Islet of Langerhans (tissue), 1 donor: Measurements from ENCODE around the gene NKAIN4.
"Not testable (repeated sequence)": the region's sequence is repeated elsewhere in the genome, so short reads cannot be mapped to it uniquely, and the experiment has no call there.

Experiments used
- FAIRE-seq: peaks from one replicate; lab custom pipeline; 2011; peaks lifted over from hg19 to GRCh38; lab: Jason Lieb, UNC

Gene NKAIN4

DNA sequence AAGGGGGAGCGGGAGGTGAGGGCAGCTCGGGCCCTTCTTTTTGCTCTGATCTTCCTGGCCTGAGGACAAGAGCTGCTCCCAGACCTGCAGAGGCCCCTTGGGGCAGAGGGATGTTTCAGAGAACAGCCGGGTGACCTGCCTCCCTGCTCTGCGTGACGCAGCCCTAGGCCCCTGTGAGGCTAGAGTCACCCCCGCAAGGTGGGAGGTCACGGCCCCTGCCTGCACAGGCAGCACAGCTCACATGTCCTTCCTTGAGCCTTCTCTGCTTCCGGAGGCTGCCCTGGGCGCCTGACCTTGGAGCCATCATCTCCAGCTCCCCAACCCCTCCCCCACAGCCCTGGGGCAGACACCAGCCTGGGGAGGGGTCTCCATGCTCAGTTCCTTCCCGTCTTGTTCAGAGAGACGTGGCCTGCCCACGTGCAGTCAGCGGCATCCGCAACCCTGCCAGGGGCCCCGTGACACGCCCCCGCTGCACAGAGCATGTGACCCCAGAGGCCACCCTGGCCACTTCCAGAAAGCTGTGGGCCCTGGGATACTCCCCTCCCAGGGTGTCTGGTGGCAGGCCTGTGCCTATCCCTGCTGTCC lies 18.8 kb downstream of the NKAIN4 start, which contains the start of gene BIRC7:
Gene BIRC7, plus strand, starts transcription at position 507 of the 585 bp plus-strand sequence. CDS start 192 bp downstream, outside the sequence.
- FAIRE-seq, result no peak

DNA sequence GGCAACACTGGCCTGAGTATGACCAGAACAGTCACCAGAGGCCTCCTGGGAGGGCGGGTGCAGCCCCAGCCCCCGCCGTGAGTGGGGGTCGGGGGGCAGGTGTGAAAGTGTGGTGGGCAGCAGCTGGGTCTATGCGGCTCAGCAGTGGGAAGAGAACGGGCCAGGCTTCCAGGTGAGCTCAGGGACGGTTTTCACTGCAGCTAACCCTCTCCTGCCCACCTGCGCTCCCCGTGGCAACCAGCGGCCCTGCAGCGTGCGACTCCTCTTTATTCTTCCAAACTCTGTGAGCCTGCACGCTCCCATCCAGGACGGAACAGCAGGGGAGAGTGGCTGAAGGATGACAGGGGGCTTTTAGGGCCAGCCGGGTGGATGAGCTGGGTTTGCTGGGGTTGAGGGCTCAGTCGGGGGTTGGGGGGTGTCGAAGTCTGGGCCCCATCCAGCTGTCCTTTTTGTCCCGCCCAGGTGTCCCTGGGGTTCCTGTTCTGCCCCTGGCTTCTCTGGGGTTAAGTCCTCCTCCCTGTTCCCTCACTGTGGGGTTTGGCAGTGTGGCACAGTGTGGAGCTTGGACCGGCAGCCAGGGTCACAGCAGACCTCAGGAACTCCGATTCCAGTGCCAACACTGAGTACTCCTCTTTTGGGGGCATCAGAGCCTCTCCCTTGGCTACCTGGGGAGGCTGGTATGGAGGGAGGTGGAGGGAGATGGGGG lies 19.4 kb downstream of the NKAIN4 start:
- no peak for FAIRE-seq

DNA sequence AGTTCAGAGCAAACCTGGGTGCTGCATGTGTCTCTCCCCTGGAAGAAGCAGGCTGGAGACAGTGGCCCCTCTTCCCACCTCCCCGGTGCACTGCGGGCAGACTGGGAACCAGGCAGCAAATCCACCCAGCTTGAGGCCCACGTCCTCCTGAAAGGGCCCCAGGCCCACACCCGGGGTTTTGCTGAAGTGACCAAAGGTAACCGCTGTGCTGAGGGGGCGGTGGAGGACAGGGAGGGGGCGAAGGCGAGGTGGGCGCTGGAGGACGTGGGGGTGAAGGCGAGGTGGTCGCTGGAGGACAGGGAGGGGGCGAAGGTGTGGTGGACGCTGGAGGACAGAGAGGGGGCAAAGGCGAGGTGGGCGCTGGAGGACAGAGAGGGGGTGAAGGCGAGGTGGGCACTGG lies 20.3 kb downstream of the NKAIN4 start:
- no peak for FAIRE-seq

DNA sequence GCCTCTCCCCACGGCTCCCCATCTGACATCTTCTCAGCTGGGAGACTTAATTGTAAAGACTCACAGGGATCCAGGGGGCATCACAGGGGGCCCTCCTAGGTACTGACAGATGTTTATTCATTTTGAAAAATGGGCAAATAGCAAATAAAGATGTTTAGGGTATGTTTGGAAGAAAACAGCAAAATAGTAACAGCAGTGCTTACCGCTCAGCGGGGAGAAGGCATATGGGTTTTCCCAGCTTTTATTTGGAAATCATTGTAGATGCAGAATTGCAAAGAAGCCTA lies 21.3 kb downstream of the NKAIN4 start:
- FAIRE-seq, result no peak

DNA sequence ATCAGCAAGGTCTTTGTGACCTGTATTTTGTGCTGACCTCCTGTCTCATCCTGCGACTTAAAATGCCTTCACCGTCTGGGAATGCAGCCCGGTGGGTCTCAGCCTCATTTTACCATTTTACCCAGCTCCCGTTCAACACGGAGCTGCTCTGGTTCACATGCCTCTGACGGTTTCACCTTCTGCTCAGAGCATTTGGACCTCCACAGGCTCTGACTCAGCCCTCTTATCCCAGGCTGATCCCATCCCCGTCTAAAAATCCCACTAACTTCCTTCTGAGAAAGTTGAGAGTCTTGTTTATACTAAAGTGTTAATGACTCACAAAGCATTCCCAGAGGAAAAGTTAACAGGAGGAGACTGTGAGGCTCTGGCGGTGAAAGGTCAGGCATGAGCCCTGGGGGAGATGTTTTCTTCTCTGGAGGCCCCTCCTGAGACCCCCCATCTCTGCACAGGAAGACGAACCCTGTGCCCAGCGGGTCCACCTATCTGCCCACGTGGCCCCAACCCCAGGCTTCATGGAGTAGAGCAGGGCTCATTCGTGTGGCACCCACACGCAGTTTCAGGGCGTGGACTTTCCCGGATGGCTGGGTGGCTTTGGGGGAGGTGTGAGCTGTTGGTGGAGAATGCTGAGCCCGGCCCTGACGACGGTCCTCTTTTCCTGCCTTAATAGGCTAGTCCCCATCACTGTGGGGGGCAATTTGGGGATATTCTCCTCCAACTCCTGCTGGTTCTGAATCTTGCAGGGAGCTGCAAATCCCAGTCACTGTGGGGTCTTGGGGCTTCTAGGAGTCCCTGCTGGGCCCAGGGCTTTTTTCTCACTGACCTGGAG lies 21.8 kb downstream of the NKAIN4 start:
- FAIRE-seq, result no peak

DNA sequence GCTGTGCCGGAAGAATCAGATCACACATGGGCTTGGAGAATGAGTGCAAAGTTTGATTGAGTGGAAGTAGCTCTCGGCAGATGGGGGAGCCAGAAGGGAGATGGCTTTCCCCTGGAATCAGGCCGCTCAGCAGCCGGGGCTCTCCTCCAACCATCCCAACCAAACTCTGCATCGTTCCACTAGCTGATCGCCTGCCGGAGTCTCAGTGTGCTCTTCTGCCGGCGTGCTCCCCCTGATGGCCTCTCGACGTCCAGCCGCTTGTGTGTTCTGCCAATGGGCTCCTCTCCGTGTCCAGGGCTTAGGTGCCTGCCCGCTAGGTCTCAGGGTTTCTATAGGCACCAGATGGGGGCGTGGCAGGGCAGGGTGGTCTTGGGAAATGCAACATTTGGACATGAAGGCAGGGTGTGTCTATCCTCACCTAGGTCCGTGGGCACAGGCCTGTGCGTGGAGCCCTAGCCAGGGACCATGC lies 23.4 kb downstream of the NKAIN4 start:
- no peak for FAIRE-seq

DNA sequence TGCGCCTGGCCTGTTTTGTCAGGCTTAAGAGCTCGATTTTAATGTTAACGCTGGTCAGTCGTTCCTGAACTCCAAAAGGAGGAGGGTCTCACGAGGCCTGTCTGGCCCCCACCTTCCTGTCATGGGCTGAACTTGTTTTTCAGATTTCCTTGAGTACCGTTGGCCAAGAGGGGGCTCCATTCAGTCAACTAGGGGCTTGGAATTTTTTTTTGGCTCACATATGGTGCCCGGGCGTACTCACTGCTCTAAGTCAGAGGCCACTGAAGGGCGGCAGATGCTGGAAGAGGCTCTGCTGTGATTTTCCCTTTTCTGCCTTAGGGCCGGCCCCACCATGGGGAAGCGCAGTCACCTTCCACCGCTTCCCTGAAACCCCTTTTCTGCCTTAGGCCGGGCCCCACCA lies 25.5 kb downstream of the NKAIN4 start:
- FAIRE-seq, result no peak

DNA sequence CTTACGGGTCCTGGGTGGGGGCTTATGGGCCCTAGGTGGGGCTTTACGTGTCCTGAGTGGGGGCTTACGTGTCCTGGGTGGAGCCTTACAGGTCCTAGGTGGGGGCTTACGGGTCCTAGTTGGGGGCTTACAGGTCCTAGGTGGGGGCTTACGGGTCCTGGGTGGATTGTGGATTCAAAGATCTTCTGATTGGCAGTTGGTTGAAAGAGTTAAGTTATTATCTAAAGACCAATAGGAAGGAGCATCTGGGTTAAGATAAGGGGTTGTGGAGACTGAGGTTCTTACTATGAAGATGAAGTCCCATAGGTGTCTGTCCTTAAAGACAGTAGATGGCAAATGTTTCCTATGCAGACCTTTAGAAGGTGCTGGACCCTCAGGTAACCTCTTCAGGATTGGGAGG lies 27.0 kb downstream of the NKAIN4 start:
- FAIRE-seq, result no peak

DNA sequence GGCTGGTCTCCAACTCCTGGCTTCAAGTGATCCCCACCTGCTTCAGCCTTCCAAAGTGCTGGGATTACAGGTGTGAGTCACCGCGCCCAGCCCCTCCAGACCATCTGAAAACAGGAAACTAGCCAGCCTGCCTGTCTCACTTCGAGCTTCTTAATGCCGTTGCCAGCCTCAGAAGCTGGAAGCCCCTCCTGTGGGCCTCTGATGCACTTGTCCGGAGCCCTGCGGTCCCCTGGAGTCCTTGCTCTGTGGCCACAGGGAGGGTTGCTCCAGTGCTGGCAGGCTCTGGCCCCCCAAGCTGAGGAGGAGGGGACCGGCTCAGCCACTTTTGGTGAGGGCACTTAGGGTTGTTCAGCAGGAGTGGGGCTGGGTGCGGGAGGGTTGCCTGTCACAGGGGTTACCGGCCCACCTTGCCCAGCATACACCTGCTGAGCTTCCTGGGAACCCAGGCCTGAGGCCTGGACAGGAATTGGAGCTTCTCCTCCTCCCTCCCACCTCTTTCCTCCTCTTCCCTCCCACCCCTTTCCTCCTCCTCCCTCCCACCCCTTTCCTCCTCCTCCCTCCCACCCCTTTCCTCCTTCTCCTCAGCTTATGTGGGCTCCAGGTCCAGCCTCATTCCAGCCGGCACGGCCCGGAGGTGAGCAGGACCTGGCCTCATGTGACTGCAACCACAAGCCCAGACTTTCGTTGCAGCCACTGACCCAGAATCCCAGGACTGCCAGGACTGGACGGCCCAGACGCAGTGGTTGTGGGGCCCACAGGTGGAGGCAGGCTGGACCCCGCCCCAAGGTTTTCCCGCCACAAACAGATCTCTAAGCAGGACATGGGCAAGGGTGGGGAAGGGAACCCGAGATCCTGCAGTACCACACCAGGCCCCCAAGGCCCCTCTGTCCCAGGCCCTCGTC lies 28.0 kb downstream of the NKAIN4 start:
- FAIRE-seq, result no peak

DNA sequence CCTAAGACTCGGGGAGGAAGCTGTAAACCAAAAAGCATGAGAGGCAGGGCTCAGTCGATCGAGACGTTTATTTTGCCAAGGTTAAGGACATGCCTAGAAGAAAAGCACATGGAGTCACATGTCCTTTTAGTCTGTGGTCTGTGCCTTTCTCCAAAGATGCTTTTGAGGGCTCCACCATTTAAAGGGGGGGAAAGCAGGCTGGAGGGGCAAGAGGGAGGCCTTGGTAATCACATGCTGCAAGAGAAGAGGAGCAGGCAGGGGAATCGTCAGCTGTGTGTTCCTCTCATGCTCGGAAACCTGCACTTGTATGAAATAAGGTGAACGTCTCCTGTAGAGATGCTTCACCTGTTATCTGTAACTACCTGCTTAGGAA lies 29.2 kb downstream of the NKAIN4 start:
- no peak for FAIRE-seq

DNA sequence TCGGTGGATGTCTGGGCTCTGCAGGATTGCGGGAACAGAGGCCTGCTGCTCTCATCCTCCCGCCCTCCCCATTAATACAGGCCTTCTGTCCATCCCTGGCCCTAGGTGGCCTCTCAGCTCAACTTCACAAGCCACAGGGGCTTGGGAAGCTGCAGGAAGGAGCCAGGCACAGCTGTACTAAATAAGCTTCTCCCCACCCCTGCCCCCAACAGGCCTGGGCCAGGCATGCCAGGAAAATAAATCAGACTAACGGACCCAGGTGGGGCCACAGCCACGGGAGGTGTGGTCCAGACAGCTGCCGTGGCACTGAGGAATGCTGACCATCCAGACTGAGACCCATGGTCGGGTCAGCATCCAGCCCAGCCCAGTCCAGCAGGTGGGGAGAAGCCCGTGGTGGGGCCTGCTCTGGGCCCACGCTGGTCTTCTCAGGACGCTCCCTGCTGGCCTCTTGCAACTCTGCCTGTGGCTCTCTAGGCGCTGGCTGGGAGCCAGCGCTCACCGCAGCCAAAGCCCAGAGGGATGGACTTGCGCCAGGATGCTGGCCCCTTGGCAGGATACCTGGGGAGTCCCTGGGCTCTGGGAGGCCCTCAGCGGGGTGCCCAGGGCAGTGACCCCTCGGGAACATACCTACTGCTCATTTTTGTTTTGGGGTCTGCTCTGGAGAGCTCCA lies 29.7 kb downstream of the NKAIN4 start:
- FAIRE-seq, result no peak

DNA sequence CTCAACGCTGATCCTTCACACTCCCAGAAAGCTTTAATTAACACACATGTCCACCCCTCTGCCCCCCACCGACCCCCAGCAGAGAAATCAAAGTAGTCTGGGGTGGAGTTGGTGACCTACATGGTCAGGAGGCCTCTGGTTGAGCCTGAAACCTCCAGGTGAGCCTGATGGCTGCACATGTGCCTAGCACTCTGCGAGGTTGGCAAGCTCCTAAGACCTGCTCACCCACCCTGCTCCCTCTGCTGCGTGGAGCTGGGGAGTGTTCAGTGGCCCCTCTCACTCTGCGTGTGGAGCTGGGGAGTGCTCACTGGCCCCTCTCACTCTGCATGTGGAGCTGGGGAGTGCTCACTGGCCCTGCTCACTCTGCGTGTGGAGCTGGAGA lies 30.4 kb downstream of the NKAIN4 start:
- FAIRE-seq, result no peak

DNA sequence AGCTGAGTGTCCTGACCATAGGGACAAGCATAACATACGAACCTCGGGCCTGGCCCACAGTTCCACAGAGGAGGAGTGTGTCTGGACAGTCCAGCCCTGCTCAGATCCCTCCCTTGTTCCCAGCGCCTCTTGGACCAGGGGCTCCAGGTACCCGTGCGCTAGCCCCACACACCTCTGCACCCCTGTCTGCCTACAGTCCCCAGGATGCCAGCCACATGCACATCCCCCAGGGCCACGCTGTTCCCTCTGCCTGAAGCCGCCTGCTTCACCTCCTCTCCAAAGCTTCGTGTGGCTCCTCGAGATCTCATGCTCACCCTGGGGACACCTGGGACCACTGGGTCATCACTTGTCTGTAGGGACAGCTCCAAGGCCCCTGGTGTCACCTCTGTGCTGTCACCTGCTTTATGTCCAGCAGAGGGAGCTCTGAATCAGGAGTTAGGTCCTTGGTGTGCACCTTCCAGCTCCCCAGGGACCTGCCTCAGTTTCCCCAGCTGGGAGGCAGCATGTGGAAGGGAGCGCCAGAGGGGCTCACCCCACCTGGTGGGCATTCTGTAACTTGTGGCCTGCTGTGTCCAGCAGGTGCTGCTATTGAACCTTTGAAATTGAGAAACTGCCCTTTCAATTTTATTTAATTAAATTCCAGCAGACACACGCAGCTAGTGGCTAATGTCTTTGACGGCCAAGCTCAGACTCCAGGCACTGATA lies 31.0 kb downstream of the NKAIN4 start:
- FAIRE-seq, result no peak

DNA sequence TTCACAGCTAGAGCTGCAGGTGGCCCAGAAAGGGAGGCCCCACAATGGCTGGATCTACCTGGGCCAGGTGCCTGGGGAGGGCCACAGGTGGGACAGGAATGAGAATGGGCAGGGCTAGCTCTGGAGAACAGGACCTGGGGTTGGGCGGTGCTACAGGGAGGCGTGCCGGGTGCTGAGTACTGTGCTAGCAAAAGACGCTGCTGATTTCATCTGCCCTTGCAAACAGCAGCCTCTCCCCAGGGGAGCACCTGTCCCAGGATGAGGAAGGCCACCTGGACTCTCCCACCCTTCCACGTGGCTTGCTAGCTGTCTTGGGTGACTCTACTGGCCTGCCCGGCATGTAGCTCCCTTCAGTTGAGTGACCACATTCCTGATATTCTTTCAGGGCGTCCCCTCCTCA lies 31.7 kb downstream of the NKAIN4 start:
- no peak for FAIRE-seq

DNA sequence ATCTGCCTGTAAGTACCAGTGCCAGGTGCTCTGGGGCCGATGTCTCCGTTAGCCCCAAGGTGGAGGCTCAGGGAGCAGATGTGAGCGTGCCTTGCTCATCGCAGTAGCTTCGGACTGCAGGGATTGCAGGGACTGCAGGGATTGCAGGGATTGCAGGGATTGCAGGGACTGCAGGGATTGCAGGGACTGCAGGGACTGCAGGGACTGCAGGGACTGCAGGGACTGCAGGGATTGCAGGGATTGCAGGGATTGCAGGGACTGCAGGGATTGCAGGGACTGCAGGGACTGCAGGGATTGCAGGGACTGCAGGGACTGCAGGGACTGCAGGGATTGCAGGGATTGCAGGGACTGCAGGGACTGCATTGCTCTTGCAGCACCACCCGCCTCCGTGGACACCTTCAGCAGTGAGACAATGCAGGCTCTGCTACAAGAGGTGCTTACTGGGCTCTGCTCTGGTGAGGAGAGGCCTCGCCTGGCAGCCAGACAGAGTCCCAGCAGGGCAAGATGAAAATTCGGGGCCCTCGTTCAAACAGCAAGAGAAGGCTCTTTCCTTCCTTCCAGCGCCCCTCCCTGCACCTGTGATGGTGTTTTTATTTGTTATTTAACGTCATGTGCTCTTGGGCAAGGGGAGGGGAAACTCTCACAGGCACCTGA lies 32.7 kb downstream of the NKAIN4 start:
- FAIRE-seq, result not testable (repeated sequence)

DNA sequence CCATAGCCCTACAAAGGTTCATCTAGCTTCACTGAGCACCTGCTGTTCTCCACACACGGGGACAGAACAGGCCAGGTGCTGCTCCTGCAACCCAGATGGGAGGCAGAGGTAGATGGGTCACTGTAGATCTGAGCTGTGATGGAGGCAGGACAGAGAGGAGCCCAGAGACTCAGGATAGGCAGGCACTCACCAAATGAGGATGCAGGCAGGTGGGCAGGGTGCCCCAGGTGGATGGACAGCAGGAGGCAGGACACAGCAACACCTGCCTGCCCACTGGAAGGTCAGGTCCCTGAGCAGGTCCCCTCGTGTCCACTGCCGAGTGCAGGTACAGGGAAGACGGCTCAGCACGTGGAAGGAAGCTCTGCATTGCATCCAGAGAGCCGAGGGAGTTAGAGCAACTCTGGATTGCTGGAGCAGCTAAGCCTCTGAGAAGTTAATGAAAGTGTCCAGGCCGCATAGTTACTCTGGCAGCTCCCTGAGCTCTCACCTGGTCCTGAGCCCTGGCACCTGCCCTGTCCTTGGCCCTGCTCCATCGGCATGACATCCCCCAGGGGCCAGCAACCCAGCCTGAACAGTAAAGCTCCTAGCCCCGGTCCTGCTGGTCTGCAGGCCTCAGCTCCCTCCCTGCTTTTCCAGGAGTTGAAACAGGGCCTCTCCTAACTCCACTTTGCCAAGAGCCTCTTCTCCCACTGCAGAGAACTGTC lies 33.4 kb downstream of the NKAIN4 start:
- no peak for FAIRE-seq

DNA sequence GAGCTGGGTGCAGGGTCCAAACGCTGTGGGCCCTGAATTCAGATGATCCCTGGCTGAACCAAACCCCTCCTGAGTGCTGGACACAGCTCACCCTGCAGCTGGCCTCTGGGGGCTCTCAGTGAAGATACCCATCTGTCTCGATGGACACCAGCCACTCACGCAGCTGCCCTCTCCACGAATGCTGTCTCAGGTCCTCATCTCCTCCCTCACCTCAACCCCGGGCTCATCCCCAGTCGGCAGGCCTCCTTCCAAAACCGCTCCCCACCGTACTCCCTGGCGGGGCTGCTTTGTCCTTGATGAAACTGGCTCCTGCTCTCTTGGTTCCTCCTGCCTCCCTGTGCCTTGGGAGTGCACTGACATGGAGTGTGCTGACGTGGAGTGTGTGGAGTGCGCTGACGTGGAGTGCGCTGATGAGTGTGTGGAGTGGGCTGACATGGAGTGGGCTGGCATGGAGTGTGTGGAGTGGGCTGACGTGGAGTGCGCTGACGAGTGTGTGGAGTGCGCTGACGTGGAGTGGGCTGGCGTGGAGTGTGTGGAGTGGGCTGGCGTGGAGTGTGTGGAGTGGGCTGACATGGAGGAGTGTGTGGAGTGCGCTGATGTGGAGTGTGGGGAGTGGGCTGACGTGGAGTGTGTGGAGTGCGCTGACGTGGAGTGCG lies 34.3 kb downstream of the NKAIN4 start:
- no peak for FAIRE-seq

DNA sequence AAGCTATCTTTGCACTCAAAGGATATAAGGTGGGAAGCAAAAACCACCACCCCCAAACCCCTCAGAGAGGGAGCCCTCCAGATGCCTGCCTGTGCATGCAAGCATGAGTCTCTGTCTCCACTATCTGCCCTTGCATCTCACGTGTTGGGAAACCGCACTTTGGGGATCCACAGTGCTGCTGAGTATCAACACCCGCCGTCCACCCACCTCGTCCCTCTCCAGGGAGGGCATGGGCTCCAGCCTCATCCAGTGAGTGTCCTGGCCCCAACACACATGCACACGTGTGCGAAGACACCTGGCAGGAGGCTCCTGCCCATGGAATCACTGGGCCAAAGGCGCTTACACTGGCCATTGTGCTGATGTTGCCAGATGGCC lies 34.8 kb downstream of the NKAIN4 start:
- FAIRE-seq, result no peak

DNA sequence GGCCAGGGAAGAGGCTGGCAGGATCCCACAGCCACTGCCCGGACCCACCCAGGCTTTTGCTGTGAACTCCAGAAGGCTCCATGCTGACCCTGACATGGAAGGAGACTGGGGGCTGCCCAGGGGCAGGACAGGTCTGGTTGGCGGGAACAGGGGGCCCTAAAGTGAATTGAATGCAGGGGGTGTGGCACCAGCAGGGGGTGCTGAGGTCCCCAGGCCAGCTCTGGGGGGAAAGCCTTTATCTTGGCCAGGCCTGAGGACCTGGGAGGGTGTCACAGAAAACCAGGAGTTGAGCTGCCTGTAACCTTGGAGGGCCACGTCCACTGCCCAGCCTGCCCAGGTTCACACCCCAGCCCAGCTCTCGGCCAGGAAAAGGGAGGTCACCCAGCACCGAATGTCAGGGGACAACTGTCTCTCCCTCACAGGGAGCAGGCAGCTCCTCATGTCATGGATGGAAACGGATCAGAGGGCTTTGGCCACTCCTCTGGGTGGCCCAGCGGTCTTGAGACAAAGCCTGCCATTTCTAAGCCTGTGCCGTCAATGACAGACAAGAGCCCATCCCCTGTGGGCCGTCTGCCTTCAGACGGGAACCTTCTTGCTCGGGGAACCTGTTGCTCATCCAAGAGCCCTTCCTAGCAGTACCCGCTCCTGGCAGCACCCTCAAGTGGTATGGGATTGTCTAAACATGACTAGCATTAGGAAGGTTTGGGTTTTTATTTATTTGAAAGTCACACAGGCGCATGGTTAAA lies 35.4 kb downstream of the NKAIN4 start:
- no peak for FAIRE-seq
